OCI-LY3 (cell line): Measurements from ENCODE around the gene RFX4.

ENCODE experiments used
- H2AFZ ChIP-seq: fragments of 200-600, 300-600 bp; shearing (Covaris generic); 2 replicates; pipeline ENCODE4 v1.6.0; 2014; ENCODE audit warnings: antibody characterized with exemption, low read depth, low read length
- H3K27ac ChIP-seq: fragments of 200-600, 300-600 bp; sonication (generic); 2 replicates; pipeline ENCODE4 v1.5.1; 2014; ENCODE audit warnings: mild to moderate bottlenecking, low read length, moderate library complexity, mixed read lengths
- H3K27me3 ChIP-seq: fragments of 200-600, 300-600 bp; sonication (generic); 2 replicates; pipeline ENCODE4 v1.6.1; 2014; ENCODE audit warnings: low read depth, low read length, mixed read lengths
- H3K36me3 ChIP-seq: fragments of 200-600, 300-600 bp; sonication (generic); replicated peaks from 2 replicates; pipeline ENCODE3; 2014; ENCODE audit warnings: low read depth, low read length, mixed read lengths
- H3K4me1 ChIP-seq: fragments of 300-600, 200-600 bp; sonication (generic); 2 replicates; pipeline ENCODE4 v1.6.1; 2014; ENCODE audit warnings: low read length, mixed read lengths
- H3K4me2 ChIP-seq: fragments of 200-600, 300-600 bp; sonication (generic); 2 replicates; pipeline ENCODE4 v1.6.1; 2014; ENCODE audit warnings: low read length, mixed read lengths
- H3K4me3 ChIP-seq: fragments of 300-600, 200-600 bp; sonication (generic); 2 replicates; pipeline ENCODE4 v1.5.1; 2014; ENCODE audit warnings: antibody characterized with exemption, mild to moderate bottlenecking, low read length, moderate library complexity
- H3K79me2 ChIP-seq: fragments of 300-600, 200-600 bp; shearing (Covaris generic); 2 replicates; pipeline ENCODE4 v1.6.1; 2014; ENCODE audit warnings: mild to moderate bottlenecking, low read length, mixed read lengths
- H3K9ac ChIP-seq: fragments of 300-600, 200-600 bp; shearing (Covaris generic); 2 replicates; pipeline ENCODE4 v1.6.0; 2014; ENCODE audit warnings: mild to moderate bottlenecking, low read length, moderate library complexity
- H3K9me3 ChIP-seq: fragments of 200-600, 300-600 bp; shearing (Covaris generic); 2 replicates; pipeline ENCODE4 v1.6.1; 2014; ENCODE audit warnings: low read length, mixed read lengths; ENCODE audit not compliant: insufficient read depth
- H4K20me1 ChIP-seq: fragments of 200-600, 300-600 bp; sonication (generic); 2 replicates; pipeline ENCODE4 v1.6.1; 2016; ENCODE audit warnings: low read length, mixed read lengths; ENCODE audit not compliant: insufficient read depth
- EZH2phosphoT487 ChIP-seq: fragments of 200-600 bp; shearing (Covaris generic); IDR thresholded peaks from 2 replicates; pipeline ENCODE4 v1.6.1; 2018; ENCODE audit warnings: antibody characterized with exemption, mixed run types, low read depth
- TF ChIP-seq, protein P1 (sequence below): fragments of 200-600, 300-600 bp; sonication (generic); IDR thresholded peaks from 2 replicates; pipeline ENCODE4 v1.5.1; 2014; ENCODE audit warnings: antibody characterized with exemption, low read length, low read depth

The RFX4 gene

DNA sequence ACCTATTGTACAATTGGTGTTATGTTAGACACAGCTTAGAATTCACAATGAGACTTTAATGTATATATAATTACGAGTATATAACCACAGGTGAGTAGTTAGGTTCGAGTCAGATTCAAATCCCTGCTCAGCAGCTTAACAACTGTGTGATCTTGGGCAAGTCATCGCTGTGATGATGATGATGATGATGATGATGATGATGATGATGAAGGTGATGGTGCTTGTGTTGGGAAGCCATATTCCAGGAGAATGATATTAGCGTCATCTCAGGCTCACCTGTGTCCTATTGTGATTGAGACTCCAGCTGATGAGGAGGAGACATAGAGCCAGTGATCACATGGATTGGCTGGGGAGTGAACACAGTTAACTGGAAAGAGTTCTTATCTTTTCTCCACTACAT lies 16.5 kb downstream of the RFX4 start:
- Histone ChIP-seq H3K4me1 (no peaks in the 10 kb centered on the region), H3K9me3 (no peaks in the 10 kb centered on the region), H3K27me3 (peaks cover 12% of the 10 kb centered on the region; the same call in 1 of the 2 replicates), H3K9ac (no peak overlapping the region), H3K36me3 (no peaks in the 10 kb centered on the region), H3K4me2 (no peak overlapping the region), H4K20me1 (no peaks in the 10 kb centered on the region), H3K79me2 (no peaks in the 10 kb centered on the region), H3K4me3 (no peak overlapping the region), H3K27ac (no peak overlapping the region), H2AFZ (no peak overlapping the region)
- TF ChIP-seq, protein P1, sequence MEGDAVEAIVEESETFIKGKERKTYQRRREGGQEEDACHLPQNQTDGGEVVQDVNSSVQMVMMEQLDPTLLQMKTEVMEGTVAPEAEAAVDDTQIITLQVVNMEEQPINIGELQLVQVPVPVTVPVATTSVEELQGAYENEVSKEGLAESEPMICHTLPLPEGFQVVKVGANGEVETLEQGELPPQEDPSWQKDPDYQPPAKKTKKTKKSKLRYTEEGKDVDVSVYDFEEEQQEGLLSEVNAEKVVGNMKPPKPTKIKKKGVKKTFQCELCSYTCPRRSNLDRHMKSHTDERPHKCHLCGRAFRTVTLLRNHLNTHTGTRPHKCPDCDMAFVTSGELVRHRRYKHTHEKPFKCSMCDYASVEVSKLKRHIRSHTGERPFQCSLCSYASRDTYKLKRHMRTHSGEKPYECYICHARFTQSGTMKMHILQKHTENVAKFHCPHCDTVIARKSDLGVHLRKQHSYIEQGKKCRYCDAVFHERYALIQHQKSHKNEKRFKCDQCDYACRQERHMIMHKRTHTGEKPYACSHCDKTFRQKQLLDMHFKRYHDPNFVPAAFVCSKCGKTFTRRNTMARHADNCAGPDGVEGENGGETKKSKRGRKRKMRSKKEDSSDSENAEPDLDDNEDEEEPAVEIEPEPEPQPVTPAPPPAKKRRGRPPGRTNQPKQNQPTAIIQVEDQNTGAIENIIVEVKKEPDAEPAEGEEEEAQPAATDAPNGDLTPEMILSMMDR: no peak
- no peak for TF ChIP-seq EZH2phosphoT487

- TF ChIP-seq, protein P1: no peak
- no peak for TF ChIP-seq EZH2phosphoT487
- H4K20me1 ChIP-seq: no peaks in the 10 kb centered on the region
- H3K9ac ChIP-seq: no peak overlapping the region
- H3K27ac ChIP-seq: no peak overlapping the region
- no peak overlapping the region for H3K4me3 ChIP-seq
- H3K36me3 ChIP-seq: no peaks in the 10 kb centered on the region
- no peaks in the 10 kb centered on the region for H3K79me2 ChIP-seq
- no peaks in the 10 kb centered on the region for H3K9me3 ChIP-seq
- peaks cover 12% of the 10 kb centered on the region; the same call in 1 of the 2 replicates for H3K27me3 ChIP-seq
- no peak overlapping the region for H3K4me2 ChIP-seq
- no peaks in the 10 kb centered on the region for H3K4me1 ChIP-seq
- no peak overlapping the region for H2AFZ ChIP-seq
Measured at GRCh38 chr12:106600503-106600902, 17.7 kb downstream of the RFX4 start.

GRCh38 chr12:106601031-106601430 lies 18.2 kb downstream of the RFX4 start:
- TF ChIP-seq EZH2phosphoT487: no peak
- TF ChIP-seq, protein P1: no peak
- H3K4me1 ChIP-seq: no peaks in the 10 kb centered on the region
- no peaks in the 10 kb centered on the region for H4K20me1 ChIP-seq
- H3K9me3 ChIP-seq: no peaks in the 10 kb centered on the region
- H3K4me3 ChIP-seq: no peak overlapping the region
- H3K36me3 ChIP-seq: no peaks in the 10 kb centered on the region
- H2AFZ ChIP-seq: no peak overlapping the region
- H3K27me3 ChIP-seq: peaks cover 12% of the 10 kb centered on the region; the same call in 1 of the 2 replicates
- H3K27ac ChIP-seq: no peak overlapping the region
- H3K4me2 ChIP-seq: no peak overlapping the region
- H3K9ac ChIP-seq: no peak overlapping the region
- H3K79me2 ChIP-seq: no peaks in the 10 kb centered on the region

DNA sequence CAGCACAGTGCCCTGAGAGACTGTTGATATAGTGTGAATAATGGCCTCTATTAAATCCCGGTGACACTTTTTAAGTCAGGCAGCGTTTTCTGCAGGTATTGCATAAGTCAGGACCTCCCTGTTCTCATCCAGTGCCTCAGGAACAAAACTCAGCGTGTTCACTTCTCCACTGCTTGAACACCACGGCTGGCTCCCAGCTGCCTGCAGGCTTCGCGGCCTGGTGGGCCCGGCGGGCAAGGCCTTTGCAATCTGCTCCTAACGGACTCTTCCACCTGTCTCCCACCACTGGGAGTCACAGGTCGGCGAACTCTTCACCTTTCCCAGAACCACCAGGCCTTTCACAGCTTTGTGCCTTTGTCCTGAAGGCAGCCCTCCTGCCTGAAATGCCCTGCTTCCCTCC lies 18.7 kb downstream of the RFX4 start:
- TF ChIP-seq, protein P1: no peak
- no peak for TF ChIP-seq EZH2phosphoT487
- no peak overlapping the region for H3K27ac ChIP-seq
- no peaks in the 10 kb centered on the region for H3K36me3 ChIP-seq
- H2AFZ ChIP-seq: no peak overlapping the region
- H4K20me1 ChIP-seq: no peaks in the 10 kb centered on the region
- no peaks in the 10 kb centered on the region for H3K79me2 ChIP-seq
- no peaks in the 10 kb centered on the region for H3K9me3 ChIP-seq
- no peaks in the 10 kb centered on the region for H3K4me1 ChIP-seq
- H3K9ac ChIP-seq: no peak overlapping the region
- H3K4me2 ChIP-seq: no peak overlapping the region
- H3K27me3 ChIP-seq: peaks cover 14% of the 10 kb centered on the region
- no peak overlapping the region for H3K4me3 ChIP-seq
